ENCODE results near the gene ANKRD1.
"Not testable (repeated sequence)": the region's sequence is repeated elsewhere in the genome, so short reads cannot be mapped to it uniquely, and the experiment has no call there.

ANKRD1 gene

DNA sequence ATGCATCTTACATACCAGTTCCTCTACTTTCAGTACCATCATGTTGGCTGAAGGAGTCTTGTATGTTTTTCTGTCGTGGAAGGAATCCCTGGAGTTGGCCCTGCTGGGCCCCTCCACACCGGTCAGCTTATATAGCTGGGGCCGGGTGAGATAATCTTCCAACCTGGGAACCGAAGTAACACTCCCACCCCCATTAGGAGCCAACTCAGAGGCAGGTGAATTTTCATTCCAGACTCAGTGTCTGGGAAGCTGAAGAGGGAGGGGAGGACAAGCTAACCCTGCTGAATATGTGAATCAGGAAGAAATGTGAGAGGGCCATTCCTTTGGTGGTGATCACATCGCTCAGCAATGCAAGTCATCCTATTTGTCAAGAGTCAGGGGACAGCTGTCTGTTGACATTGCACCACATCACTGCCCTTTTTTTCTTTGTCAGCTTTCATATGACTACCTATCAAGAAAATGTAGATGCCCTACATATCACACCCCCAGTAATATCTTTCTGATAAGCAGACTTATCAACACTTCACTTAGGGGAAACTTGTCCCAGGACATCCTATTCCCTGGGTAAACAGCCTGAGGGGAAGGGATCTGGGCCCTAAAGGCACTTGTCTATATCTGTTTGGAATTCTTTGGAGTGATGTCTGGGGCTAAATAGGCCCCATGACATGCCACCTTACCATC, at the start of gene ANKRD1:
ANKRD1 (minus strand) TSS at position 102 of the 681 bp plus-strand sequence; CDS start at position 42, 60 bp downstream.
- peak; percentile 96 for DNase-seq

DNA sequence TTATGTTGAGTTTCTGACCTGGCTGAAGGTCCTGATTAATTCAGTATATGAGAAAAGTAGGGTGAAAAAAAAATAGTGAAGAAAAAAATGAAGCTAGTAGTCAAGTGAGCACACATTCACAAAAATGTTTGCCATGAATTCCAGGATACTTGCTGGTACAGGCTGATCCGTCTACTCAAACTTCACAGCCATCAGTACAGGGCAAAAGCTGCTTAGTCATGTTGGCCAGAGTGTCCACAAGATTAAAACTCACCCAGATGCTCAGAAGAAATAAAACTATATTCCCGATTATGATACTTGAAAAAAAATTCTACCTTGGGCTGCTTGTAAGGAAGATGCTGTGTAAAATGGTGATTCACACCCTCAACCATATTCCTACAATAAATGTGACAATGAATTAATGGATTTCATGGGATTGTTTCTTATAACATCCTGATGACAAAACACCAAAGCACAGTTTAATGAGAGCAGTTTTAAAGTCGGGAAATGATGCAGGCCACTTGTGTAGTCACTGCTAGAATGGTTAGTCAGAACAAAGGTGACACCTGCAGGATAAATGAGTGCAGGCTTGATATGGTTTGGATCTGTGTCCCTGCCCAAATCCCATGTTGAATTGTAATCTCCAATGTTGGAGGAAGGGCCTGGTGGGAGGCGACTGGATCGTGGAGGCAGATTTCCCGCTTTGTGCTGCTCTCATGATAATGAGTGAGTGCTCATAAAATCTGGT, 49.2 kb upstream of the ANKRD1 start:
- DNase-seq, result no peak

GRCh38 chr10:90969121-90969534, 48.2 kb upstream of the ANKRD1 start:
- DNase-seq, result no peak

- peak; percentile 87 for DNase-seq
Observed at GRCh38 chr10:90968328-90969081, 47.6 kb upstream of the ANKRD1 start.

GRCh38 chr10:90967865-90968264, 47.0 kb upstream of the ANKRD1 start:
- DNase-seq, result no peak

DNA sequence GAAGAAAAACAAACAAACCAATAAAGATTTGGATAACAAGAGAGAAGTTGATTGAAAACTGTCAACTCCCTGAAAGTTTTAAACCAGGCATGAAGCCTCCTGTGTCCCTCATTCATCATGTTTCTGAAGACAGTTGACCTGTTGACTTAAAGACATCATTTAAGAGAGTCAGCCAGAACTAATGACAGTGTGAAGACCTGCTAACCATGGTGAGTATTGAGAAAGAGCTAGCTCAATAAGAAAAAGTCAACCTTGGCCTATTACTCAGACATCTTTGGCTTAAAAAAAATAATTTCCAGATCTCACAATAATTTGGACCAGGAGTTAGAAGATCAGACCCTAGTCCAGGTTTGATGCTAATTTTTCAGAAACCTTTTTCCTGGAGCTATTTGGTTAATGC, 45.3 kb upstream of the ANKRD1 start:
- no peak for DNase-seq

DNA sequence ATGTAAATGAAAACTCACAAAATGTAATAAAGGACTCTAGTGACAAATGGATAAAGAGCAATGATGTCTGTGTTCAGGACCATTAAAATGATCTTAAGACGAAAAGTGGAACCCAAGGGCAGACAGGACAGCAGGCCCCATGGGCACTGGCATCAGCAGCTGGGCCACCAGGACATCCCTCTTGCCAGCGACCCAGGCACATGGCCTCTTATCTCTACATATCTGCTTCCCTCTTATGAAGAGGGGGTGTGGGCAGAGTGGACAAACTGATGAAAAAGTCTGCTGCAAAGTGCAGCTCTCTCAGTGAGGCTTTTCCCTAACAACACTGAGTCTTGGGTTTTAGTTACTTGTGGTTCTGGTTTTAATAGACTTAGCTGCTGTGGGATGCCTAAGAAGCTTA, 44.8 kb upstream of the ANKRD1 start:
- DNase-seq, result no peak

- DNase-seq, result no peak
Observed at GRCh38 chr10:90964781-90965465, 44.0 kb upstream of the ANKRD1 start.

GRCh38 chr10:90963331-90963730, 42.4 kb upstream of the ANKRD1 start:
- DNase-seq, result no peak

GRCh38 chr10:90960355-90960814, 39.5 kb upstream of the ANKRD1 start:
- peak; percentile 54 for DNase-seq

DNA sequence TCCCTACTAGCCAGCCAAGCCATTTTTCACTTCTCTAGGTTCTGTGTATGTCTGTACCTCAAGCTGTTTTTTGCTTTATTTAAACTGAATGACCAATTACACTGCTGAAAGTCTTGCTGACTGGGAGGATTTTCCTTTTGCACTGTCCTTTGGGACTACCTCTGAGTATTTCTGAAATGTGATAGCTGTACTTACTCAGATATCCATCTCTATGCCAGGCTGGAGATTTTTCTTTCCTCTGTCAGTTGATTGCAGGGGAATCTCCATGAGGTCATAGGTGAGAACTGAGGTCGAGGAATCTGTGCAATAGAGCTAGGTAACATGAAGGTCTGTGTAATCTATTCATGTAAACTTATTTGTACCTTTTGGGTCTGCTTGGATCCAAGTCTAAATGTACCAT, 38.9 kb upstream of the ANKRD1 start:
- no peak for DNase-seq

DNA sequence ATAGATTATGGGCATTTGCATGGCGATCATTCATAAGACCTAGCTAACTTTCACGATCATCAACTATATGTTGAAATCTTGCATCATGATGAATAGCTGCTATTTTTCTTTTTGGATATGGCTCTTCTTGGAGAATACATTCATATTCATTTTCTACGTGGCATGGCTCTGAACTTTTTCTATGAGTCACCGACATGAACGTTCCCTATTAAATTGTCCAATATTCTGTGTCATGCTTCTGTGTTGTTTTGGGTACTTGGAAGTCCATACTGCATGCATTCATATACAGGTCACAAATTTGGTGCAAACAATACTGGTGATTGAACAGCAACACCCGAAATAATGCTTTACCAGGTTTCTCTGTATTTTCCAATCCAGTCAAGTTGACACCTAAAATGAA, 37.9 kb upstream of the ANKRD1 start:
- DNase-seq, result no peak

GRCh38 chr10:90947030-90947960, 26.4 kb upstream of the ANKRD1 start:
- DNase-seq, result no peak

DNA sequence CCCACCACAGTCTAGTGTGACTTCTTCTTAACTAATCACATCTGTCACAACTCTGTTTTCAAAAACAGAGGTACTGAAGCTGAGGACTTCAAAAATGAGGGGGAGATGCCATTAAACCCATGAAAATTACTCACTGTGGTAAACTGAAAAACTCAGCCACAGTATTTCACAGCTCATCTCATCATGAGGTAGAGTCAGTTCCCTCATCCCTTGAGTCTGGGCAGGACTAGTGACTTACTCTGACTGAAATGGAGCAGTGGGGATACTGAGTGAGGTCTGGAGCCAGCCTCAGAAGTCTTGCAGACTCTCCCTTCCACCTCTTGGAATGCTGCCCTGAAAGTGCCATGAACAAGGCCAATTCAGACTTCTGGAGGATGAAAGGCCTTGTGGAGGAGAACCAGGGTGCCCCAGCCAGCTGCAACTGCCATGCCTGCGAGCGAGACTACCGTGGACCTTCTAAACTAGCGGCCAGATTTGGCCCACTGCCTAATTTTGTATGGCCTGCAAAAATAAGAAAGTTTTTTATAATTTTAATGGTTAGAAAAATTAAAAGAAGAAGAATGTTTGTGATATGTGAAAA, 24.7 kb upstream of the ANKRD1 start:
- no peak for DNase-seq

DNA sequence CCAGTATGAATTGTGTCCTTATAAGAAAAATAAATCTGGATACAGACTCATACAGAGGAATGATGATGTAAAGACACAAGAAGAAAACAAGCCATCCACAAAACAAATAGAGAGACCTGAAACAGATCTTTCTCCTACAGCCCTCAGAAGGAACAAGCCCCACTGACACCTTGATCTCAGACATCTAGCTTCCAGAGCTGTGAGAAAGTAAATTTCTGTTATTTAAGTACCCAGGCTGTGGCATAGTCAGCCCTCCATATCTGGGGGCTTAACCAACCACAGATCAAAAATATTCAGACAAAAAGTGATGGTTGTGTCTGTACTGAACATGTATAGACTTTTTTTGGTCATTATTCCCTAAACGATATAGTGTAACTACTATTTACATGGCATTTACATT, 23.9 kb upstream of the ANKRD1 start:
- DNase-seq, result no peak

DNA sequence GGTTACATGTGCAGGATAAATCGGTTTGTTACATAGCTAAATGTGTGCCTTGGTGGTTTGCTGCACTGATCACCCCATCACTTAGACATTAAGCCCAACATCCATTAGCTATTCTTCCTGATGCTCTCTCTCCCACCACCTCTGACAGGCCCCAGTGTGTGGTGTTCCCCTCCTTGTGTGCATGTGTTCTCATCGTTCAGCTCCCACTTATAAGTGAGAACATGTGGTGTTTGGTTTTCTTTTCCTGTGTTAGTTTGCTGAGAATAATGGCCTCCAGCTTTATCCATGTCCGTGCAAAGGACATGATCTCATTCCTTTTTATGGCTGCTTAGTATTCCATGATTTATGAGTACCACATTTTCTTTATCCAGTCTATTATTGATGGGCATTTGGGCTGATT, 22.1 kb upstream of the ANKRD1 start:
- not testable (repeated sequence) for DNase-seq

- DNase-seq, result no peak
Observed at GRCh38 chr10:90939648-90940047, 18.8 kb upstream of the ANKRD1 start.

DNA sequence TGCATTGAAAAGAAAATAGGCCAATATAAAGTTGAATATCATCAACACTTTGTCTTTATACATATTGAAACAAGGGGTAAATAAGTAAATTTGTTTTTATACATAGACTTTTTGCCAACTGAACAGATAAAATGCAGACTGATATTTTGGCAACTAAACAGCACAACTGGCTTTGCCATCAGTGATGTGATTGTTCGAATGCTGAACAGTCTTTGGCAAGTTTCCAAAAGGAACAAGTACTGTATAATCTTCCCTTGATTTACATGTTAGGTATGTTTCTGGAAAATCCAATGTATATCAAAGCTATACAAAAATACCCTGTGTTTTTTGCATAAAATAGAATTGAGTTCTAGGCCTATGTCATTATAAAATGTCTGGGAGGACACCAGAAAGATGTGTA, 18.2 kb upstream of the ANKRD1 start:
- no peak for DNase-seq

GRCh38 chr10:90937645-90938258, 16.9 kb upstream of the ANKRD1 start:
- DNase-seq, result no peak

DNA sequence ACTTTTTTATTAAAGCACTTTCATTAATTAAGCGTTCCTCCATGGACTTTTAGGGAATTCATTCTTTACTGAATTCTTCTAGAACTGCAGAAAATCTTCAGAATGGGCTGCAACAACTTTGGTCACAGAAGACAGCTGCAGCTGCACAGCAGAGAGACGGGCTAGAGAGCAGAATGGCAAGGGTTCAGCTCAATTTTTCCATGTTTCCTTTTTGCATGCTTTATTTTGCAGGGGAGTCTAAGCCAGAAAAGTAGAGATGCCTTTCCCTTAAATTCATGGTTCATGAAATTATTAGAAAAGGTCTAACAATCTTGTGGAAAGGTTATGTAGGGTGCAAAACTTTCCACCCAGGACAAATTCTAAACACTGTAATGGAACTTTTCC, 15.4 kb upstream of the ANKRD1 start:
- DNase-seq, result no peak

Measured in kidney glomerular epithelial cell (primary cell).